Measurements from ENCODE around the gene CTSZ.

DNA sequence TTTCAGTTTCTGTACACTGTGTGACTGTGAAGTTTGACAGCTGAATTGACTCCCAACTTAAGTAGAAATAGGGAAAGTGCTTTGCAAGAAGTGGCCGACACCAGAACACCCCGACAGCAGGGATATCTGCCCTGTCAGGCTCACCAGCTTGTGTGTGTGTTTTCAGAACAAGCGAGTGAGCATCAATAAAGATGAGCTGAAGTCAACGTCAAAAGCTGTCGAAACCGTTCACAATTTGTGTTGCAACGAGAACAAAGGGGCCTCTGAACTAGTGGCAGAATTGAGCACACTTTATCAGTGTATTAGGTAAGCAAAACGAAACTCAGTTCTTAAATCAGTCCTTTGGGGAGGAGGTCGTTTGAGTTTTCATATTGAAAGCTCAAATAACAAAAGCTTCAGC is 15.3 kb downstream of the CTSZ start:
- TF ChIP-seq POLR2A (IDR thresholded peaks at IDR 0.05) = no peak
- TF ChIP-seq CTCF (IDR thresholded peaks at IDR 0.05) = no peak
- no peak for TF ChIP-seq POLR2AphosphoS5 (IDR thresholded peaks at IDR 0.05)
